GM19043 (cell line): ENCODE results near the gene KLHDC8B.

ENCODE experiments used
- ATAC-seq: cut with Tn5 transposase; IDR thresholded peaks from one replicate; pipeline ENCODE4 v1.9.1; 2021; ENCODE audit warnings: low read depth; ENCODE audit not compliant: unreplicated experiment

Gene KLHDC8B

GRCh38 chr3:49158103-49158709 is 13.2 kb upstream of the KLHDC8B start:
- ATAC-seq: no peak

- no peak for ATAC-seq
Observed at GRCh38 chr3:49158792-49159191, 12.6 kb upstream of the KLHDC8B start.

GRCh38 chr3:49161197-49161596 is 10.2 kb upstream of the KLHDC8B start:
- ATAC-seq: no peak

GRCh38 chr3:49161808-49162530 is 9.4 kb upstream of the KLHDC8B start:
- ATAC-seq: no peak

GRCh38 chr3:49162751-49163419 is 8.5 kb upstream of the KLHDC8B start:
- no peak for ATAC-seq

GRCh38 chr3:49163609-49164008 is 7.8 kb upstream of the KLHDC8B start:
- no peak for ATAC-seq

GRCh38 chr3:49164983-49165720 is 6.2 kb upstream of the KLHDC8B start:
- ATAC-seq: no peak

- peak; percentile 72 for ATAC-seq
Observed at GRCh38 chr3:49165771-49166751, 5.3 kb upstream of the KLHDC8B start, which contains the start of gene CCDC71. Gene CCDC71 (minus strand): TSS chr3:49166331. CDS start chr3:49164208, 2,123 bp downstream.

- ATAC-seq: no peak
Observed at GRCh38 chr3:49166752-49167556, 4.4 kb upstream of the KLHDC8B start.

GRCh38 chr3:49170744-49171118 is 667 bp upstream of the KLHDC8B start:
- no peak for ATAC-seq

GRCh38 chr3:49171775-49172500 is 540 bp downstream of the KLHDC8B start:
- ATAC-seq: no peak

GRCh38 chr3:49172551-49173041 is 1.2 kb downstream of the KLHDC8B start:
- ATAC-seq: no peak

- no peak for ATAC-seq
Observed at GRCh38 chr3:49173116-49173791, 1.9 kb downstream of the KLHDC8B start.

- no peak for ATAC-seq
Observed at GRCh38 chr3:49173792-49174170, 2.4 kb downstream of the KLHDC8B start.

GRCh38 chr3:49174397-49174985 is 3.1 kb downstream of the KLHDC8B start:
- ATAC-seq: no peak

- no peak for ATAC-seq
Observed at GRCh38 chr3:49175530-49175929, 4.1 kb downstream of the KLHDC8B start.

GRCh38 chr3:49177073-49177472 is 5.7 kb downstream of the KLHDC8B start:
- ATAC-seq: no peak
